GM12878 (cell line): Measurements from ENCODE around the gene HS3ST5. TPM values are rescaled to one million over a fixed set of nuclear protein-coding genes. Genes with fewer than 3 reads are reported as not detected.

Experiments
- ATAC-seq: fragments of 200-7000 bp; cut with Tn5 transposase; 3 replicates; pipeline ENCODE4 v1.9.1; 2020; ENCODE audit warnings: mild to moderate bottlenecking, moderate library complexity
- BruUV-seq: library from RNA; stranded (reverse); fragments of 400-500 nt; replicated peaks from 2 replicates; lab custom pipeline; 2021; lab: Mats Ljungman, UMichigan
- CTCF ChIA-PET: fragments of 300-600 bp; sonication (Branson Sonifier 250); formaldehyde crosslinking; extraction: SDS; loops from one replicate; lab custom pipeline; 2021; ENCODE audit warnings: inconsistent platforms; lab: Yijun Ruan, JAX
- POLR2A ChIA-PET: fragments of 350-600 bp; formaldehyde crosslinking; extraction: SDS; loops from one replicate; lab custom pipeline; 2021; ENCODE audit warnings: inconsistent platforms; lab: Charles Lee
- RAD21 ChIA-PET: fragments of 300-600 bp; sonication (Branson Sonifier 250); formaldehyde crosslinking; loops from one replicate; lab custom pipeline; 2023; ENCODE audit warnings: antibody characterized with exemption; ENCODE audit not compliant: unreplicated experiment; lab: Charles Lee
- SMC1A ChIA-PET: fragments of 300-600 bp; sonication (Branson Sonifier 250); formaldehyde crosslinking; loops from one replicate; lab custom pipeline; 2023; ENCODE audit not compliant: unreplicated experiment, uncharacterized antibody; lab: Charles Lee
- DNase-seq: peaks from one replicate; pipeline ENCODE4 v3.0.0-alpha.2; 2011; ENCODE audit warnings: low read depth, low spot score
- FAIRE-seq: peaks from 3 replicates; lab custom pipeline; 2011; peaks lifted over from hg19 to GRCh38; lab: Jason Lieb, UNC
- H2AFZ ChIP-seq: 2 replicates; pipeline ENCODE4 v1.6.0; 2011; ENCODE audit warnings: low read depth, low read length, control low read depth; ENCODE audit not compliant: control insufficient read depth
- H3K27ac ChIP-seq: 2 replicates; pipeline ENCODE4 v1.5.1; 2011; ENCODE audit warnings: control low read depth; ENCODE audit not compliant: control insufficient read depth, insufficient read depth
- H3K27me3 ChIP-seq, 2 experiments: replicated peaks in 1 of 2; 2 replicates each; pipeline versions ENCODE4 v1.6.0 to v1.6.1; 2011; ENCODE audit warnings: low read length in 1 of 2; ENCODE audit not compliant: control insufficient read depth in 2 of 2, insufficient read depth in 2 of 2
- H3K36me3 ChIP-seq, 2 experiments: 2 replicates each; pipeline ENCODE4 v1.5.1; 2011; ENCODE audit warnings: low read length in 1 of 2; ENCODE audit not compliant: control insufficient read depth in 2 of 2, insufficient read depth in 2 of 2
- H3K4me1 ChIP-seq: 2 replicates; pipeline ENCODE4 v1.6.1; 2011; ENCODE audit warnings: mild to moderate bottlenecking, low read length, moderate library complexity, mixed read lengths; ENCODE audit not compliant: control insufficient read depth, insufficient read depth
- H3K4me2 ChIP-seq: 2 replicates; pipeline ENCODE4 v1.6.0; 2011; ENCODE audit warnings: control low read depth; ENCODE audit not compliant: control insufficient read depth, insufficient read depth
- H3K4me3 ChIP-seq: fragments of 200-600 bp; sonication (generic); 2 replicates; pipeline ENCODE4 v1.5.1; 2016
- H3K79me2 ChIP-seq: 2 replicates; pipeline ENCODE4 v1.6.0; 2011; ENCODE audit warnings: low read length; ENCODE audit not compliant: control insufficient read depth, insufficient read depth
- H3K9ac ChIP-seq: 2 replicates; pipeline ENCODE4 v1.8.0; 2011; ENCODE audit warnings: low read length, control low read depth, mixed read lengths; ENCODE audit not compliant: control insufficient read depth, insufficient read depth
- H3K9me3 ChIP-seq: replicated peaks from 3 replicates; pipeline ENCODE4 v1.5.1; 2011; ENCODE audit warnings: mild to moderate bottlenecking, low read length; ENCODE audit not compliant: control insufficient read depth, insufficient read depth
- H4K20me1 ChIP-seq: 2 replicates; pipeline ENCODE4 v1.6.0; 2011; ENCODE audit not compliant: control insufficient read depth, insufficient read depth
- CBX3 ChIP-seq: fragments of 200-600 bp; sonication (generic); IDR thresholded peaks from 2 replicates; pipeline ENCODE4 v1.6.1; 2016; ENCODE audit warnings: low read depth, borderline replicate concordance
- FOS ChIP-seq: IDR thresholded peaks from 3 replicates; pipeline ENCODE4 v1.6.1; 2011; ENCODE audit warnings: borderline replicate concordance; ENCODE audit not compliant: insufficient read length; ENCODE audit errors: extremely low read depth
- NFIC ChIP-seq: IDR thresholded peaks from 2 replicates; pipeline ENCODE4 v1.6.1; 2012; ENCODE audit warnings: low read depth, mild to moderate bottlenecking, inconsistent platforms, low read length, moderate library complexity
- ZNF687 ChIP-seq: fragments of 450-650 bp; IDR thresholded peaks from 2 replicates; pipeline ENCODE4 v1.6.1; 2017; ENCODE audit warnings: mild to moderate bottlenecking, moderate library complexity
- WGBS: methylation state at CpG from one replicate; pipeline ENCODE4 v1.1.6; 2016; ENCODE audit warnings: low lambda C conversion rate; ENCODE audit not compliant: insufficient replicate concordance, insufficient coverage; ENCODE audit errors: missing lambda C conversion rate; 5-methylcytosine and 5-hydroxymethylcytosine counted together
- in situ Hi-C: fragments of 300-500 bp; cut with MboI; formaldehyde crosslinking; loops from 9 replicates; pipeline ENCODE4 v1.14.3; 2018; ENCODE audit warnings: mixed read lengths
- intact Hi-C: fragments of 100-400 bp; cut with micrococcal nuclease; formaldehyde crosslinking; loops from one replicate; pipeline ENCODE4 v1.14.2; 2022; ENCODE audit not compliant: unreplicated experiment
- polyA plus RNA-seq, 11 experiments: library from polyadenylated mRNA; depleted of rRNA in 4 of 11; unstranded in 6 of 11; stranded (reverse) in 5 of 11; fragments of >200 nt; fragmentation: Nextera tagmentation in 4 of 11; fragmentation: Illumina TruSeq in 1 of 11; extraction: Ambion mirVana in 4 of 11; extraction: Trizol in 1 of 11; gene quantifications; 1 replicate in 1 of 11; 2 replicates in 10 of 11; pipeline versions ENCODE4 v1.2.1 to v1.2.3, GENCODE V29; 2011 to 2016; ENCODE audit warnings: inconsistent platforms in 2 of 11, missing spikeins in 2 of 11, low read depth in 1 of 11
- total RNA-seq, 4 experiments: library from RNA; depleted of rRNA in 3 of 4; stranded (reverse); fragments of >200 nt in 3 of 4; fragmentation: Illumina TruSeq in 1 of 4; extraction: Trizol in 1 of 4; gene quantifications; 2 replicates each; pipeline versions ENCODE4 v1.2.1 to v1.2.3, GENCODE V29; 2013 to 2021

The HS3ST5 gene
- total and polyA plus RNA-seq, 10 of the 15 experiments (the other 5 are each of a cell fraction or from before 2014, with no cell fraction given): 0.04 TPM; not detected in 9

GRCh38 chr6:114170958-114171387 is 171.8 kb downstream of the HS3ST5 start:
- BruUV-seq: no TSS peak
- no peak overlapping the region for H3K9ac ChIP-seq
- in situ Hi-C loops: no loop called here

More at GRCh38 chr6:114170958-114171387, 171.8 kb downstream of the HS3ST5 start:
- SMC1A ChIA-PET: interaction anchor here (0.6 to 1.5 kb wide), 2 partner anchors 15 to 19 kb away, joined by 3 read pairs; no protein-coding TSS in a partner anchor
- no peaks in the 10 kb centered on the region for H3K79me2 ChIP-seq
- H3K27me3 ChIP-seq: no peaks in the 10 kb centered on the region
- POLR2A ChIA-PET: no interaction called here
- intact Hi-C loops: no loop called here
- H4K20me1 ChIP-seq: no peaks in the 10 kb centered on the region
- CTCF ChIA-PET: no interaction called here
- no peaks in the 10 kb centered on the region for H3K4me1 ChIP-seq
- FAIRE-seq (no peak), ATAC-seq (no peak), DNase-seq (no peak)
- TF ChIP-seq NFIC (no peak), CBX3 (no peak), FOS (no peak), ZNF687 (no peak)
- H3K9me3 ChIP-seq: no peaks in the 10 kb centered on the region
- WGBS: 55% methylated on average over 1 of the region's 1 CpG
- H3K4me3 ChIP-seq: no peak overlapping the region
- RAD21 ChIA-PET: no interaction called here
- no peak overlapping the region for H3K27ac ChIP-seq
- H3K4me2 ChIP-seq: no peak overlapping the region
- no peak overlapping the region for H2AFZ ChIP-seq
- H3K36me3 ChIP-seq: no peaks in the 10 kb centered on the region
